H1 (cell line): ENCODE results near the gene TTC31. TPM values are rescaled to one million over a fixed set of nuclear protein-coding genes. Genes with fewer than 3 reads are reported as not detected.

Source experiments
- CTCF ChIA-PET: fragments of 300-600 bp; sonication (Branson Sonifier 250); formaldehyde crosslinking; loops from one replicate; lab custom pipeline; 2021; ENCODE audit not compliant: partially characterized antibody; lab: Charles Lee
- POLR2A ChIA-PET: fragments of 300-600 bp; sonication (Branson Sonifier 250); formaldehyde crosslinking; loops from one replicate; lab custom pipeline; 2021; ENCODE audit warnings: inconsistent platforms; ENCODE audit not compliant: partially characterized antibody; lab: Charles Lee
- DNase-seq, 2 experiments: peaks; one replicate each; pipeline versions ENCODE4 v3.0.0 to v3.0.0-alpha.2; 2010 to 2022; ENCODE audit warnings: low spot score in 2 of 2, low read depth in 1 of 2, mixed read lengths in 1 of 2
- FAIRE-seq: peaks from 2 replicates; lab custom pipeline; 2011; peaks lifted over from hg19 to GRCh38; lab: Jason Lieb, UNC
- H2AFZ ChIP-seq: 2 replicates; pipeline ENCODE4 v1.8.1; 2012; ENCODE audit warnings: low read length, inconsistent platforms
- H2AK5ac ChIP-seq: 2 replicates; pipeline ENCODE4 v1.6.1; 2013; ENCODE audit warnings: low read depth, low read length
- H2BK120ac ChIP-seq: replicated peaks from 2 replicates; pipeline ENCODE3; 2013; ENCODE audit warnings: low read depth, low read length, inconsistent platforms
- H2BK12ac ChIP-seq: 2 replicates; pipeline ENCODE4 v1.6.1; 2013; ENCODE audit warnings: low read depth, low read length
- H2BK15ac ChIP-seq: 2 replicates; pipeline ENCODE4 v1.6.1; 2013; ENCODE audit warnings: low read length
- H2BK20ac ChIP-seq: 2 replicates; pipeline ENCODE4 v1.6.1; 2013; ENCODE audit warnings: low read length
- H2BK5ac ChIP-seq: 2 replicates; pipeline ENCODE4 v1.6.1; 2013; ENCODE audit warnings: low read depth, low read length
- H3K14ac ChIP-seq: 2 replicates; pipeline ENCODE4 v1.6.1; 2013; ENCODE audit warnings: inconsistent platforms; ENCODE audit not compliant: insufficient read length
- H3K18ac ChIP-seq: 2 replicates; pipeline ENCODE4 v1.6.1; 2013; ENCODE audit warnings: low read length; ENCODE audit errors: extremely low read depth
- H3K23ac ChIP-seq: 2 replicates; pipeline ENCODE4 v1.6.1; 2013; ENCODE audit warnings: inconsistent platforms; ENCODE audit not compliant: insufficient read length
- H3K23me2 ChIP-seq: 2 replicates; pipeline ENCODE4 v1.6.1; 2013; ENCODE audit warnings: low read depth, low read length
- H3K27ac ChIP-seq: 2 replicates; pipeline ENCODE4 v1.6.1; 2011; ENCODE audit warnings: low read depth, low read length, inconsistent platforms
- H3K27me3 ChIP-seq, 4 experiments: replicated peaks in 1 of 4; 1 replicate in 1 of 4; 2 replicates in 3 of 4; pipeline versions ENCODE4 v1.6.1 to v1.8.1; 2011 to 2013; ENCODE audit warnings: low read length in 3 of 4, mild to moderate bottlenecking in 3 of 4, inconsistent platforms in 2 of 4, mixed read lengths in 2 of 4, moderate library complexity in 1 of 4; ENCODE audit not compliant: control insufficient read depth in 3 of 4, insufficient read depth in 3 of 4; ENCODE audit errors: extremely low read depth in 1 of 4
- H3K36me3 ChIP-seq, 4 experiments: 2 replicates each; pipeline versions ENCODE4 v1.6.1 to v1.8.1; 2011 to 2013; ENCODE audit warnings: mild to moderate bottlenecking in 4 of 4, low read length in 3 of 4, moderate library complexity in 2 of 4, control low read depth in 1 of 4, inconsistent platforms in 1 of 4; ENCODE audit not compliant: insufficient read depth in 4 of 4, control insufficient read depth in 2 of 4
- H3K4ac ChIP-seq: replicated peaks from 2 replicates; pipeline ENCODE3; 2013; ENCODE audit warnings: low read length, low read depth, mixed read lengths, inconsistent platforms; ENCODE audit not compliant: insufficient read length
- H3K4me1 ChIP-seq, 4 experiments: replicated peaks in 1 of 4; 1 replicate in 1 of 4; 2 replicates in 3 of 4; pipeline versions ENCODE4 v1.6.1 to v1.8.1; 2011 to 2013; ENCODE audit warnings: low read length in 3 of 4, inconsistent platforms in 2 of 4, mixed read lengths in 1 of 4; ENCODE audit not compliant: insufficient read depth in 4 of 4, control insufficient read depth in 3 of 4
- H3K4me2 ChIP-seq, 2 experiments: 2 replicates each; pipeline versions ENCODE4 v1.6.1 to v1.8.1; 2011 to 2013; ENCODE audit warnings: low read depth in 2 of 2, low read length in 2 of 2, control low read depth in 1 of 2, inconsistent platforms in 1 of 2, mild to moderate bottlenecking in 1 of 2; ENCODE audit not compliant: insufficient read depth in 1 of 2
- H3K4me3 ChIP-seq, 4 experiments: fragments of 200-600, 300-600 bp in 1 of 4; sonication (generic), shearing (Covaris generic), sonication (Bioruptor Twin) in 1 of 4; 2 replicates each; pipeline versions ENCODE4 v1.5.1 to v1.8.1; 2011 to 2016; ENCODE audit warnings: low read length in 4 of 4, low read depth in 3 of 4, control low read depth in 2 of 4, inconsistent platforms in 2 of 4, mild to moderate bottlenecking in 2 of 4, mixed read lengths in 1 of 4, moderate library complexity in 1 of 4; ENCODE audit not compliant: insufficient read depth in 2 of 4; ENCODE audit errors: extremely low read depth in 1 of 4
- H3K56ac ChIP-seq: replicated peaks from 2 replicates; pipeline ENCODE3; 2013; ENCODE audit warnings: low read depth, mild to moderate bottlenecking, mixed read lengths, low read length, inconsistent platforms; ENCODE audit not compliant: insufficient read length
- H3K79me1 ChIP-seq: 2 replicates; pipeline ENCODE4 v1.6.1; 2013; ENCODE audit warnings: low read depth, low read length, control low read depth
- H3K79me2 ChIP-seq, 2 experiments: 2 replicates each; pipeline versions ENCODE4 v1.6.1 to v1.8.1; 2012 to 2013; ENCODE audit warnings: low read length in 2 of 2, mild to moderate bottlenecking in 2 of 2, inconsistent platforms in 1 of 2; ENCODE audit not compliant: insufficient read depth in 2 of 2, control insufficient read depth in 1 of 2
- H3K9ac ChIP-seq, 4 experiments: replicated peaks in 1 of 4; 1 replicate in 1 of 4; 2 replicates in 3 of 4; pipeline versions ENCODE4 v1.6.1 to v1.8.1; 2011 to 2013; ENCODE audit warnings: low read depth in 3 of 4, low read length in 3 of 4, control low read depth in 2 of 4, mild to moderate bottlenecking in 2 of 4, moderate library complexity in 2 of 4, inconsistent platforms in 1 of 4; ENCODE audit errors: extremely low read depth in 1 of 4
- H3K9me3 ChIP-seq, 2 experiments: 2 replicates each; pipeline versions ENCODE4 v1.6.1 to v1.8.1; 2012 to 2013; ENCODE audit warnings: mild to moderate bottlenecking in 2 of 2, moderate library complexity in 2 of 2, control low read depth in 1 of 2, inconsistent platforms in 1 of 2, low read depth in 1 of 2, low read length in 1 of 2, mixed read lengths in 1 of 2; ENCODE audit not compliant: insufficient read depth in 2 of 2
- H4K20me1 ChIP-seq, 2 experiments: replicated peaks in 1 of 2; 2 replicates each; pipeline versions ENCODE3 to v1.8.1; 2011 to 2013; ENCODE audit warnings: inconsistent platforms in 2 of 2, low read length in 2 of 2, mild to moderate bottlenecking in 1 of 2; ENCODE audit not compliant: insufficient read depth in 2 of 2, control insufficient read depth in 1 of 2
- H4K5ac ChIP-seq: 2 replicates; pipeline ENCODE4 v1.6.1; 2013; ENCODE audit warnings: low read length, low read depth, mixed read lengths, inconsistent platforms; ENCODE audit not compliant: insufficient read length
- H4K8ac ChIP-seq: 2 replicates; pipeline ENCODE4 v1.8.0; 2013; ENCODE audit warnings: mild to moderate bottlenecking, moderate library complexity, low read length, inconsistent platforms; ENCODE audit not compliant: insufficient read depth; ENCODE audit errors: extremely low read depth
- H4K91ac ChIP-seq: replicated peaks from 2 replicates; pipeline ENCODE3; 2013; ENCODE audit warnings: low read length, mixed read lengths, inconsistent platforms; ENCODE audit not compliant: insufficient read length
- EZH2 ChIP-seq: fragments of 200-600 bp; sonication (generic); IDR thresholded peaks from 2 replicates; pipeline ENCODE4 v1.7.1; 2012; ENCODE audit warnings: low read depth, mild to moderate bottlenecking, moderate library complexity, low read length, inconsistent platforms; ENCODE audit not compliant: severe bottlenecking
- MAX ChIP-seq: IDR thresholded peaks from 2 replicates; pipeline ENCODE4 v1.6.1; 2012; ENCODE audit warnings: inconsistent platforms
- WGBS, 2 experiments: shearing (Covaris generic) in 1 of 2; methylation state at CpG; one replicate each; pipeline versions ENCODE4 v1.1.6 to v1.1.7; 2013 to 2015; ENCODE audit warnings: low lambda C conversion rate in 2 of 2, mixed read lengths in 2 of 2, inconsistent platforms in 1 of 2, low coverage in 1 of 2, missing lambda C conversion rate in 1 of 2; ENCODE audit not compliant: insufficient replicate concordance in 2 of 2, insufficient coverage in 1 of 2, insufficient read length in 1 of 2; ENCODE audit errors: extremely low coverage in 1 of 2, missing lambda C conversion rate in 1 of 2; 5-methylcytosine and 5-hydroxymethylcytosine counted together
- polyA plus RNA-seq, 7 experiments: library from polyadenylated mRNA; depleted of rRNA in 3 of 7; stranded (reverse) in 5 of 7; unstranded in 2 of 7; fragments of >200 nt in 5 of 7; fragments of 200-250 nt in 2 of 7; gene quantifications; 1 replicate in 5 of 7; 2 replicates in 1 of 7; 4 replicates in 1 of 7; pipeline versions ENCODE4 v1.2.1 to v1.2.3, GENCODE V29; 2011 to 2013; ENCODE audit warnings: missing spikeins in 2 of 7, mixed read lengths in 2 of 7
- total RNA-seq: library from RNA; stranded (reverse); fragmentation: NEBNext Ultra II Directional; extraction: Animal tissue kit (Norgen Biotek cat#: 25700); gene quantifications from 2 replicates; pipeline ENCODE4 v1.2.1, GENCODE V29; 2021

The TTC31 gene
- total and polyA plus RNA-seq, 2 of the 8 experiments (the other 6 are each of a cell fraction or from before 2014, with no cell fraction given): 28.8 to 29.9 TPM

DNA sequence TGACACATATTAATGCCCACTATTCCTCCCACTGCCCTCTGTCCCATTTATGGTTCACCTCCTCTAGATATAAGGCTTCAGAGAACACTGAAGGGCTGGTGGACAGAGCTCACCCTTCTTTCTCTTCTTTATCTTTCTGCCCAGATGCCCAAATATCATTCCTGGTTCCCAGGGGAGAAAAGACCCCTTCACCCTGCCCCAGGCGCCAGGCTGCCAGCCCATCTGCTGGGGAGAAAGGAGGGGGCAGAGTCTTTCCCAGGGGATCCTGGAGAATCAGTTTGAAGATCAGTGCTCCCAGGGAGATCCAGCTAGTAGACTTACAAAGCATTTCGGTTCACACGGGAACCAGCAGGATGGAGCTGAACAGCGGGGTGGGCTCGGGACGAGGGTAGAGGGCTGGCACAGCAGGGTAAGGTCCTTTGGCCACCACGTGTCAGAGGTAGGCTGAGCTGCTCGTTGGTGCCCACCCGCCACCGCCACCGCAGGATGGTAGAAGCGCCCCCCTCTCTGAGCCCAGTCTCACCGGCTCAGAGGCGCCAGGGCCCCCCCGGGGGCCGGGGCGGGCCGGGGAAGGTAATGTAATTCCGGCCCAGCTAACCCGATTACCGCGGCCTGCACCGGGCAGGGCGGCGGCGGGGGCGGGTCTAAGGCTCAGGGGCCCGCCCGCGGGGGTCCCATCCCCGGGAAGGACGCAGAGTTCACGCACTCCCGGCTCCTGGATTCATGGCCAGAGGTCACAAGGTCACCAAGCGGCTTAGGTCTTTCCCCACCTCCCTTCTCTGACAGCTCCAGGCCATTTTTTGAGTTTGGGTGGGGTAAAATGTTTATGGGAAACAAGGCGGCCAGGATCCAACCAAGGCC lies 30.1 kb downstream of the TTC31 start:
- 12% methylated on average over 12 of the region's 36 CpGs; no CpG with 5 or more reads in 1 of the 2 experiments for WGBS, 2 experiments
- H2BK20ac ChIP-seq: no peak overlapping the region
- no peaks in the 10 kb centered on the region for H3K79me2 ChIP-seq
- H3K18ac ChIP-seq: peak overlapping the region; percentile 60; the same call in 1 of the 2 replicates
- 0 out of 2 replicates have a peak overlapping the region, but pooled peaks have one; percentile 39 for H2AK5ac ChIP-seq
- peaks cover 78 to 97% (median 92%) of the 10 kb centered on the region in 4 experiments for H3K27me3 ChIP-seq
- H3K4ac ChIP-seq: no peak overlapping the region
- H2BK12ac ChIP-seq: peak overlapping the region; percentile 68; the same call in 1 of the 2 replicates
- no peak overlapping the region for H3K27ac ChIP-seq
- no peak overlapping the region for H4K91ac ChIP-seq
- peak overlapping the region; percentile 60; the same call in 1 of the 2 replicates for H4K8ac ChIP-seq
- peak overlapping the region; percentile 63 to 88 for H3K4me2 ChIP-seq
- no peaks in the 10 kb centered on the region for H3K79me1 ChIP-seq
- peaks cover 7 to 12% of the 10 kb centered on the region in 2 experiments for H3K9me3 ChIP-seq
- peaks cover 2 to 4% of the 10 kb centered on the region in 2 experiments for H4K20me1 ChIP-seq
- no peak overlapping the region for H2AFZ ChIP-seq
- H3K56ac ChIP-seq: no peak overlapping the region
- H4K5ac ChIP-seq: no peak overlapping the region
- H3K9ac ChIP-seq: no peak overlapping the region
- DNase-seq (peak in 1 of 2 experiments; percentile 55), FAIRE-seq (no peak)
- POLR2A ChIA-PET: interaction anchor here (0.8 to 6.7 kb wide), 7 partner anchors 10 to 55 kb away, joined by 3 to 63 read pairs (median 6); partner anchors contain the start of genes AUP1, DQX1, HTRA2 and LBX2
- peaks cover 0 to 19% (median 0%) of the 10 kb centered on the region in 4 experiments; a peak in 1 of 8 replicates for H3K36me3 ChIP-seq
- H3K4me1 ChIP-seq: peaks cover 2 to 24% (median 10%) of the 10 kb centered on the region in 4 experiments
- H2BK120ac ChIP-seq: no peak overlapping the region
- H2BK5ac ChIP-seq: no peak overlapping the region
- H3K14ac ChIP-seq: no peak overlapping the region
- no peak overlapping the region for H2BK15ac ChIP-seq
- no peak overlapping the region for H3K23ac ChIP-seq
- peaks cover 16% of the 10 kb centered on the region for H3K23me2 ChIP-seq
- CTCF ChIA-PET: interaction anchor here (0.6 to 4.2 kb wide), 8 partner anchors 9 to 929 kb away, joined by 3 to 20 read pairs (median 4); partner anchors contain the start of genes AUP1 and HTRA2
- H3K4me3 ChIP-seq: peak overlapping the region in 2 of 4 experiments; percentile 28 to 62; a peak in 5 of 8 replicates
- TF ChIP-seq MAX: peak; percentile 19; the same call in 1 of the 2 replicates
- TF ChIP-seq EZH2: no peak
- TF ChIP-seq, all 59 proteins: peak for 1
